GM12872 (cell line): ENCODE data around the gene ADGRB2.

Experiments used
- CTCF ChIP-seq: IDR thresholded peaks from 3 replicates; pipeline ENCODE4 v1.5.1; 2011; ENCODE audit warnings: low read depth, mild to moderate bottlenecking, low read length, moderate library complexity; ENCODE audit not compliant: insufficient read depth

ADGRB2 gene

GRCh38 chr1:31753707-31754349 is 10.3 kb downstream of the ADGRB2 start:
- TF ChIP-seq CTCF: no peak

GRCh38 chr1:31752952-31753475 is 11.1 kb downstream of the ADGRB2 start:
- no peak for TF ChIP-seq CTCF

- TF ChIP-seq CTCF: no peak
Measured at GRCh38 chr1:31752258-31752657, 11.9 kb downstream of the ADGRB2 start.

GRCh38 chr1:31751822-31752241 is 12.3 kb downstream of the ADGRB2 start:
- TF ChIP-seq CTCF: no peak

- no peak for TF ChIP-seq CTCF
Measured at GRCh38 chr1:31750858-31751510, 13.2 kb downstream of the ADGRB2 start.

- TF ChIP-seq CTCF: no peak
Measured at GRCh38 chr1:31749785-31750735, 14.1 kb downstream of the ADGRB2 start.

- no peak for TF ChIP-seq CTCF
Measured at GRCh38 chr1:31748365-31748764, 15.8 kb downstream of the ADGRB2 start.
